B cell (primary cell): ENCODE measurements around the gene DGCR8.

ENCODE experiments used
- EZH2 ChIP-seq: IDR thresholded peaks from 2 replicates; pipeline ENCODE4 v1.6.1; 2012; ENCODE audit warnings: borderline replicate concordance, low read depth, mild to moderate bottlenecking, moderate library complexity, low read length; ENCODE audit not compliant: insufficient read depth, poor library complexity, severe bottlenecking
- TF ChIP-seq, protein P1 (sequence below): fragments of 200-600 bp; IDR thresholded peaks from one replicate; pipeline ENCODE4 v1.8.0; 2022; ENCODE audit warnings: antibody characterized with exemption, mild to moderate bottlenecking

DNA sequence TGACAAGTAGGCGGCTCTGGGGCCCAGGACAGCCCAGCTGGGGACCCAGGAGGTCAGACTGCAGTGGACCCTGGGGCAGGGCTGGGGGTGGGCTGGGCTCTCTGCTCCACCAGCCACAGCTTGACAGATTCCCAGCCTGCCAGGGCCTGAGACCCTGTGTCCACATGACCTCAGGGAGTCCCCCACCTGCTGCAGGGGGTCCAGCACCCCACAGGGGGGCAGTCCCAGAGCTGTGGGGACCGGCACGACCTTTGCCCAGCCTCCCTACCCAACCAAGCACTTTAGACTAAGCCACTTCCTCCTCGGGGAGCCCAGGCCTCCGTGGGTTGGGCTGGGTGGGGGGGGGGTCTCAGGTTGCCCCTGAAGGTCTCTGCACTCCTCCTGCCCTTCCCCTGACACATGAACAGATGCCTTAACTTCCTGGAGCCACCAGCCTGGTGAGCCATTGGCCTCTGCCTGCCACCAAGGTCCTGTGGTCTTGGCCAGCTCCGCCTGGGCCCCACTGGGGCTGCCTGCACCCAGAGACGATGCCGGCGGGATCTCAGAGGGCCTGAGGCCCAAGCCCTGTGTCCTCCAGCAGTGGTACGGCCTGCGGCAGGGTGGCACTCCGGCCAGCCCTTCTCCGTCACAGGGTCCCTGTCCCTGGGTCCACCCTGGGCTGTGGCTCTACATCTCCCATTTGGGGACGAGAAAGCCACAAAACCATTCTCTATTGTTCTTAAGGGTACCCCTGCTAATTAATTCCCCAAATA is 67.4 kb downstream of the DGCR8 start:
- TF ChIP-seq, protein P1, sequence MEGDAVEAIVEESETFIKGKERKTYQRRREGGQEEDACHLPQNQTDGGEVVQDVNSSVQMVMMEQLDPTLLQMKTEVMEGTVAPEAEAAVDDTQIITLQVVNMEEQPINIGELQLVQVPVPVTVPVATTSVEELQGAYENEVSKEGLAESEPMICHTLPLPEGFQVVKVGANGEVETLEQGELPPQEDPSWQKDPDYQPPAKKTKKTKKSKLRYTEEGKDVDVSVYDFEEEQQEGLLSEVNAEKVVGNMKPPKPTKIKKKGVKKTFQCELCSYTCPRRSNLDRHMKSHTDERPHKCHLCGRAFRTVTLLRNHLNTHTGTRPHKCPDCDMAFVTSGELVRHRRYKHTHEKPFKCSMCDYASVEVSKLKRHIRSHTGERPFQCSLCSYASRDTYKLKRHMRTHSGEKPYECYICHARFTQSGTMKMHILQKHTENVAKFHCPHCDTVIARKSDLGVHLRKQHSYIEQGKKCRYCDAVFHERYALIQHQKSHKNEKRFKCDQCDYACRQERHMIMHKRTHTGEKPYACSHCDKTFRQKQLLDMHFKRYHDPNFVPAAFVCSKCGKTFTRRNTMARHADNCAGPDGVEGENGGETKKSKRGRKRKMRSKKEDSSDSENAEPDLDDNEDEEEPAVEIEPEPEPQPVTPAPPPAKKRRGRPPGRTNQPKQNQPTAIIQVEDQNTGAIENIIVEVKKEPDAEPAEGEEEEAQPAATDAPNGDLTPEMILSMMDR: no peak
- TF ChIP-seq EZH2: no peak
